Fibroblast of the aortic adventitia (primary cell): ENCODE results near the gene MGARP. TPM values are rescaled to one million over a fixed set of nuclear protein-coding genes. Genes with fewer than 3 reads are reported as not detected.
A peak's percentile ranks its signal among the peaks of the same experiment; 100 is the strongest.
"Not testable (repeated sequence)": the region's sequence is repeated elsewhere in the genome, so short reads cannot be mapped to it uniquely, and the experiment has no call there.

Experiments
- DNase-seq: peaks from one replicate; pipeline ENCODE4 v3.0.0-alpha.2; 2010; ENCODE audit warnings: low read depth
- H3K4me3 ChIP-seq: 2 replicates; pipeline ENCODE4 v1.5.1; 2011; ENCODE audit warnings: low read depth, mild to moderate bottlenecking, control low read depth, low read length, moderate library complexity
- CTCF ChIP-seq: IDR thresholded peaks from 2 replicates; pipeline ENCODE4 v1.5.1; 2011; ENCODE audit warnings: mild to moderate bottlenecking, low read length, control low read depth, inconsistent platforms; ENCODE audit not compliant: insufficient read depth
- total RNA-seq: library from RNA; depleted of rRNA; stranded (reverse); fragments of >200 nt; gene quantifications from 2 replicates; pipeline ENCODE4 v1.2.3, GENCODE V29; 2012; ENCODE audit warnings: low replicate concordance

Gene MGARP
- 17.1 and 56.9 TPM in 2 replicates for total RNA-seq

GRCh38 chr4:139279760-139280620 is at the start of gene MGARP:
MGARP (minus strand) TSS chr4:139280225; CDS start chr4:139280158, 67 bp downstream.
- peak within 1 kb of the TSS; percentile 71 for H3K4me3 ChIP-seq
- DNase-seq, result no peak
- no peak for TF ChIP-seq CTCF

GRCh38 chr4:139329665-139330200 is 49.7 kb upstream of the MGARP start:
- DNase-seq, result no peak
- H3K4me3 ChIP-seq, result no peak overlapping the region
- no peak for TF ChIP-seq CTCF

DNA sequence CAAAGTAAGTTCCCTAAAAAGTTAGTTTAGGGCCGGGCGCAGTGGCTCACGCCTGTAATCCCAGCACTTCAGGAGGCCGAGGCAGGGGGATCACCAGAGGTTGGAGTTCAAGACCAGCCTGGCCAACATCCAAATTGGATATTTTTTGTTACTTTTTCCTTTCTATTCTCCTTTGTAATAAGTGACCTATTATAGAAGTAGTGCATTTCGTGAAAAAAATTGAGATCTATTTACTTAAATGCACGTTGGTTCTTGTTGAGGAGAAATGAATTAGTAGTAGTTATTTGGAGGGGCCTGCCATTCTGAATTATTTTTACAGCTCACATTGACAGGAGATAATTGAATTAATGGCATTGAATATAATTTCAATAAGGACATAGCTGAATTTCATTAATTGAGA is 44.6 kb upstream of the MGARP start:
- no peak overlapping the region for H3K4me3 ChIP-seq
- TF ChIP-seq CTCF, result no peak
- no peak for DNase-seq

- DNase-seq, result not testable (repeated sequence)
These were observed 42.5 kb upstream of the MGARP start for GRCh38 chr4:139322541-139322940.

DNA sequence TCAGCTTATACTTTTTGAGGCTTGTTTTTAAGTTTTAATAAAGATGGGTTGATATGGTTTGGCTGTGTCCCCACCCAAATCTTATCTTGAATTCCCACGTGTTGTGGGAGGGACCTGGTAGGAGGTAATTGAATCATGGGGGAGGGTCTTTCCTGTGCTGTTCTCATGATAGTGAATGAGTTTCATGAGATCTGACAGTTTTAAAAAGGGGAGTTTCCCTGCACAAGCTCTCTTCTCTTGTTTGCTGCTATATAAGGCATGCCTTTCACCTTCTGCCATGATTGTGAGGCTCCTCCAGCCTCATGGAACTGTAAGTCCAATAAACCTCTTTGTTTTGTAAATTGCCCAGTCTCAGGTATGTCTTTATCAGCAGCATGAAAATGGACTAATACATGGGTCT is 42.0 kb upstream of the MGARP start:
- not testable (repeated sequence) for H3K4me3 ChIP-seq, DNase-seq

More at GRCh38 chr4:139322541-139322940, 42.5 kb upstream of the MGARP start:
- H3K4me3 ChIP-seq, result not testable (repeated sequence)

- TF ChIP-seq CTCF, result no peak
These were observed 39.5 kb upstream of the MGARP start for GRCh38 chr4:139319571-139319970.

DNA sequence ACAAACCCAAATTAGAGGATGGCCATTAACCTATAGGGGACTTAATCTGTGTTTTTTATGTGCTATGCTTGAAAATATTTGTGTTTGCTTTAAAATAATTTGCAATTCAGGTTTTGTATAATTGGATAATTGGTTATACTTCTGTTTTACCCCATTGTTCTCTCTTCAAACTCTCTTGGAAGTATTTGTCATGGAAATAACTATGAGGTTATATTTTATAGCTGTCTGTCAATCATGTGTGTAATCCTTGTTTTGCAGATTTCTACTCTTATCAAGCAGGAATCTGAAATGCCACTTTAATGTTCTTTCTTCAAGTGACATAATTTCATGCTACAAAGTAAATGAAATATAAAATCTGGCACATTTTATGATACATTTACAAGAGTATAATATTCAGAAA is 37.6 kb upstream of the MGARP start:
- H3K4me3 ChIP-seq, result no peak overlapping the region
- TF ChIP-seq CTCF, result no peak
- no peak for DNase-seq

More at GRCh38 chr4:139319571-139319970, 39.5 kb upstream of the MGARP start:
- no peak for DNase-seq
- H3K4me3 ChIP-seq, result no peak overlapping the region
